HG03442 (cell line): ENCODE measurements around the gene VSTM4.

Experiments
- ATAC-seq: cut with Tn5 transposase; IDR thresholded peaks from one replicate; pipeline ENCODE4 v1.9.1; 2021; ENCODE audit warnings: mild to moderate bottlenecking, moderate library complexity; ENCODE audit not compliant: unreplicated experiment

VSTM4 gene

GRCh38 chr10:49117376-49118070, 2.2 kb upstream of the VSTM4 start:
- no peak for ATAC-seq

GRCh38 chr10:49116509-49117375, 1.4 kb upstream of the VSTM4 start:
- no peak for ATAC-seq

GRCh38 chr10:49115796-49116508, 630 bp upstream of the VSTM4 start:
- ATAC-seq = no peak

GRCh38 chr10:49114718-49115014, 656 bp downstream of the VSTM4 start:
- ATAC-seq = no peak

- no peak for ATAC-seq
These were observed 1.6 kb downstream of the VSTM4 start for GRCh38 chr10:49113741-49114141.

GRCh38 chr10:49112851-49113250, 2.5 kb downstream of the VSTM4 start:
- no peak for ATAC-seq

GRCh38 chr10:49112098-49112497, 3.2 kb downstream of the VSTM4 start:
- ATAC-seq = no peak

- no peak for ATAC-seq
These were observed 4.0 kb downstream of the VSTM4 start for GRCh38 chr10:49111320-49111698.

- ATAC-seq = no peak
These were observed 4.5 kb downstream of the VSTM4 start for GRCh38 chr10:49110684-49111319.

- no peak for ATAC-seq
These were observed 5.5 kb downstream of the VSTM4 start for GRCh38 chr10:49109669-49110340.

GRCh38 chr10:49108656-49109055, 6.7 kb downstream of the VSTM4 start:
- no peak for ATAC-seq

- ATAC-seq = no peak
These were observed 7.4 kb downstream of the VSTM4 start for GRCh38 chr10:49107887-49108267.

GRCh38 chr10:49107111-49107886, 8.0 kb downstream of the VSTM4 start:
- no peak for ATAC-seq

GRCh38 chr10:49106451-49106850, 8.9 kb downstream of the VSTM4 start:
- ATAC-seq = no peak

- no peak for ATAC-seq
These were observed 10.2 kb downstream of the VSTM4 start for GRCh38 chr10:49105076-49105475.

GRCh38 chr10:49104323-49104722, 11.0 kb downstream of the VSTM4 start:
- no peak for ATAC-seq

GRCh38 chr10:49103761-49104160, 11.6 kb downstream of the VSTM4 start:
- ATAC-seq = no peak

- no peak for ATAC-seq
These were observed 16.3 kb downstream of the VSTM4 start for GRCh38 chr10:49099046-49099445.

GRCh38 chr10:49096890-49097445, 18.4 kb downstream of the VSTM4 start:
- no peak for ATAC-seq

- ATAC-seq = no peak
These were observed 20.7 kb downstream of the VSTM4 start for GRCh38 chr10:49094646-49095045.
